WTC11 (cell line): ENCODE results near the gene SETD3.

ENCODE experiments used
- CBFB ChIP-seq: sonication (generic); formaldehyde crosslinking; IDR thresholded peaks from 2 replicates; pipeline ENCODE4 v1.8.1; 2022; ENCODE audit warnings: mild to moderate bottlenecking, low read depth, missing genetic modification reagents
- CTCF ChIP-seq: fragments of 200-600 bp; IDR thresholded peaks from 2 replicates; pipeline ENCODE4 v1.8.0; 2022; ENCODE audit warnings: antibody characterized with exemption
- EMX1 ChIP-seq: fragments of 250-450 bp; sonication (Bioruptor Pico); IDR thresholded peaks from 2 replicates; pipeline ENCODE4 v1.8.0; 2021; ENCODE audit warnings: mild to moderate bottlenecking
- FOXK1 ChIP-seq: sonication (generic); formaldehyde crosslinking; IDR thresholded peaks from 2 replicates; pipeline ENCODE4 v1.8.0; 2022; ENCODE audit warnings: mild to moderate bottlenecking, moderate library complexity, missing genetic modification reagents
- FOXP4 ChIP-seq: sonication (generic); formaldehyde crosslinking; IDR thresholded peaks from 2 replicates; pipeline ENCODE4 v1.8.0; 2022; ENCODE audit warnings: mild to moderate bottlenecking, missing genetic modification reagents
- MAX ChIP-seq: sonication (generic); formaldehyde crosslinking; IDR thresholded peaks from 2 replicates; pipeline ENCODE4 v1.8.0; 2022; ENCODE audit warnings: mild to moderate bottlenecking, missing genetic modification reagents
- MLX ChIP-seq: sonication (generic); formaldehyde crosslinking; IDR thresholded peaks from 2 replicates; pipeline ENCODE4 v1.8.1; 2023; ENCODE audit warnings: mild to moderate bottlenecking, missing genetic modification reagents, moderate library complexity
- TEAD1 ChIP-seq: sonication (generic); formaldehyde crosslinking; IDR thresholded peaks from 2 replicates; pipeline ENCODE4 v1.8.0; 2022; ENCODE audit warnings: mild to moderate bottlenecking, missing genetic modification reagents
- ZBTB21 ChIP-seq: sonication (generic); formaldehyde crosslinking; IDR thresholded peaks from 2 replicates; pipeline ENCODE4 v1.8.1; 2023; ENCODE audit warnings: mild to moderate bottlenecking, missing genetic modification reagents, borderline replicate concordance

- no peak for TF ChIP-seq CTCF
- no peak for TF ChIP-seq CBFB (CRISPR knock-in tag)
- TF ChIP-seq MLX (CRISPR knock-in tag): no peak
- no peak for TF ChIP-seq FOXK1 (CRISPR knock-in tag)
- no peak for TF ChIP-seq FOXP4
- no peak for TF ChIP-seq TEAD1 (CRISPR knock-in tag)
- TF ChIP-seq ZBTB21 (CRISPR knock-in tag): no peak
- TF ChIP-seq MAX (CRISPR knock-in tag): no peak
- no peak for TF ChIP-seq EMX1 (CRISPR knock-in tag)
Observed at GRCh38 chr14:99349721-99350495, 130.8 kb downstream of the SETD3 start.
